Testis (tissue), 2 donors: ENCODE data around the gene DCBLD2.

Source experiments
- CTCF ChIP-seq, 3 experiments: fragments of 450-650 bp in 2 of 3; fragments of 200-600 bp in 1 of 3; sonication (generic) in 1 of 3; IDR thresholded peaks; one replicate each; pipeline ENCODE4 v1.5.1; 2016 to 2019; ENCODE audit warnings: antibody characterized with exemption in 3 of 3, mild to moderate bottlenecking in 2 of 3, moderate library complexity in 1 of 3
- POLR2A ChIP-seq: fragments of 450-650 bp; IDR thresholded peaks from one replicate; pipeline ENCODE4 v1.6.1; 2017; ENCODE audit warnings: antibody characterized with exemption, mild to moderate bottlenecking, moderate library complexity

- no peak for TF ChIP-seq CTCF (IDR thresholded peaks at IDR 0.05)
- TF ChIP-seq POLR2A: no peak
These were observed 74.1 kb downstream of the DCBLD2 start for GRCh38 chr3:98827221-98827920.
